DOHH2 (cell line): ENCODE measurements around the gene TCERG1L.

Experiments used
- CTCF ChIP-seq: fragments of 200-600 bp; sonication (generic); IDR thresholded peaks from one replicate; pipeline ENCODE4 v1.5.1; 2014; ENCODE audit warnings: antibody characterized with exemption, mild to moderate bottlenecking, low read depth, low read length; ENCODE audit not compliant: poor library complexity, severe bottlenecking
- EZH2phosphoT487 ChIP-seq: fragments of 200-600 bp; sonication (generic); IDR thresholded peaks from 2 replicates; pipeline ENCODE4 v1.6.1; 2017; ENCODE audit warnings: borderline replicate concordance, mild to moderate bottlenecking, antibody characterized with exemption, low read length, moderate library complexity, mixed read lengths

GRCh38 chr10:131157899-131158298 is 153.6 kb downstream of the TCERG1L start:
- TF ChIP-seq CTCF = no peak
- TF ChIP-seq EZH2phosphoT487 = no peak
